WERI-Rb-1 (cell line): Measurements from ENCODE around the gene CEP126.
"Not testable (repeated sequence)": the region's sequence is repeated elsewhere in the genome, so short reads cannot be mapped to it uniquely, and the experiment has no call there.

Experiments
- DNase-seq: peaks from one replicate; pipeline ENCODE4 v3.0.0-alpha.2; 2020
- H3K27ac ChIP-seq: fragments of 250-450 bp; sonication (Bioruptor Pico); 2 replicates; pipeline ENCODE4 v1.5.1; 2020; ENCODE audit warnings: mild to moderate bottlenecking, moderate library complexity
- H3K27me3 ChIP-seq: fragments of 250-450 bp; sonication (Bioruptor Pico); 2 replicates; pipeline ENCODE4 v1.5.1; 2021; ENCODE audit warnings: mild to moderate bottlenecking, low read depth, moderate library complexity; ENCODE audit not compliant: insufficient read depth, severe bottlenecking
- H3K36me3 ChIP-seq: fragments of 250-450 bp; sonication (Bioruptor Pico); 2 replicates; pipeline ENCODE4 v1.5.1; 2020; ENCODE audit warnings: mild to moderate bottlenecking, moderate library complexity
- H3K4me3 ChIP-seq: 2 replicates; pipeline ENCODE4 v1.5.1; 2011; ENCODE audit warnings: low read depth, mild to moderate bottlenecking, control low read depth, low read length
- H3K9me3 ChIP-seq: fragments of 250-450 bp; sonication (Bioruptor Pico); 2 replicates; pipeline ENCODE4 v1.5.1; 2021; ENCODE audit warnings: mild to moderate bottlenecking, moderate library complexity; ENCODE audit not compliant: severe bottlenecking
- TF ChIP-seq, protein P1 (sequence below): IDR thresholded peaks from 2 replicates; pipeline ENCODE4 v1.5.1; 2011; ENCODE audit warnings: low read depth, mild to moderate bottlenecking, control low read depth, inconsistent platforms, low read length

The CEP126 gene

DNA sequence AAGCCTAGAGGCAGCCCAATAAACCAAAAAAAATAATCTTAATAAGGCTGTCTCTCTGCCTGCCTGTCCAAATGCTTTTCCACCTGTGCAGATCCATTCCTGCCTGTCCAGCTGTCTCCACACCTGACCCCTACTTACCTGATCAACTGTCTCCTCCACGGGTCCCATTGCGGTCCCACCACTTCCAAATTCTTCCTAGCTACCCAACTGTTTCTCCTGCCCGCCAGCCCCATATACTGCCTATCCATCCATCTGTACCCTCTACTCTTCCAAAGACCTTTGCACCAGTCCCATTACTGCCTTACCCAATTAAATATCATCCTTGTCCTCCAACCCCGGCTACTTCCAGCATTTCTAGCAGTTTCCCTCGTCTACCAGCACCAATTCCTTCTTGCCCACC is 40.9 kb downstream of the CEP126 start:
- no peaks in the 10 kb centered on the region for H3K36me3 ChIP-seq
- TF ChIP-seq, protein P1, sequence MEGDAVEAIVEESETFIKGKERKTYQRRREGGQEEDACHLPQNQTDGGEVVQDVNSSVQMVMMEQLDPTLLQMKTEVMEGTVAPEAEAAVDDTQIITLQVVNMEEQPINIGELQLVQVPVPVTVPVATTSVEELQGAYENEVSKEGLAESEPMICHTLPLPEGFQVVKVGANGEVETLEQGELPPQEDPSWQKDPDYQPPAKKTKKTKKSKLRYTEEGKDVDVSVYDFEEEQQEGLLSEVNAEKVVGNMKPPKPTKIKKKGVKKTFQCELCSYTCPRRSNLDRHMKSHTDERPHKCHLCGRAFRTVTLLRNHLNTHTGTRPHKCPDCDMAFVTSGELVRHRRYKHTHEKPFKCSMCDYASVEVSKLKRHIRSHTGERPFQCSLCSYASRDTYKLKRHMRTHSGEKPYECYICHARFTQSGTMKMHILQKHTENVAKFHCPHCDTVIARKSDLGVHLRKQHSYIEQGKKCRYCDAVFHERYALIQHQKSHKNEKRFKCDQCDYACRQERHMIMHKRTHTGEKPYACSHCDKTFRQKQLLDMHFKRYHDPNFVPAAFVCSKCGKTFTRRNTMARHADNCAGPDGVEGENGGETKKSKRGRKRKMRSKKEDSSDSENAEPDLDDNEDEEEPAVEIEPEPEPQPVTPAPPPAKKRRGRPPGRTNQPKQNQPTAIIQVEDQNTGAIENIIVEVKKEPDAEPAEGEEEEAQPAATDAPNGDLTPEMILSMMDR = no peak
- DNase-seq = no peak
- no peak overlapping the region for H3K4me3 ChIP-seq
- H3K27ac ChIP-seq = no peak overlapping the region
- no peaks in the 10 kb centered on the region for H3K27me3 ChIP-seq
- H3K9me3 ChIP-seq = no peaks in the 10 kb centered on the region

GRCh38 chr11:101960231-101960630 is 45.4 kb downstream of the CEP126 start:
- H3K9me3 ChIP-seq = no peaks in the 10 kb centered on the region
- DNase-seq = no peak
- TF ChIP-seq, protein P1 = no peak

GRCh38 chr11:101964200-101964599 is 49.4 kb downstream of the CEP126 start:
- not testable (repeated sequence) for H3K9me3 ChIP-seq, H3K36me3 ChIP-seq, DNase-seq, H3K27me3 ChIP-seq, H3K27ac ChIP-seq, H3K4me3 ChIP-seq

More at GRCh38 chr11:101960231-101960630, 45.4 kb downstream of the CEP126 start:
- Histone ChIP-seq H3K4me3 (no peak overlapping the region), H3K27ac (no peak overlapping the region), H3K36me3 (no peaks in the 10 kb centered on the region), H3K27me3 (no peaks in the 10 kb centered on the region)

DNA sequence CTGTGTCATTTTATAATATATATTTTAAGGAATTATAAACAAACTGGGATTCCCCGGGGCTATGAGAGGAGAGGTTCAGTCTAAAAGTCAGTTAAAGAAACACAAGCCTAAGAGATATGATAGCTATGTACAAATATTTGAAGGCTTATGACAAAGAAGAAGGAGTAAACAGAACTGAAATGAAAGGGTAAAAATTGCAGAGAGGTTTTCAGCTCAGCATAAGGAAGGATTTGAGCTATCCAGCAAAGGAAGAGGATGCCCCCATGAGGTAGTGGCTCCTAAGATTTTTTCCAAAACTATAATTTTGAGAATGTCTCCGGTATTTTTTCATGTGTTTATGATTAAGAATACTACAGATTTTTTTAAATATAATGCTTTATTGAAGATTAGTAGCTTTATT is 59.4 kb downstream of the CEP126 start:
- H3K9me3 ChIP-seq = no peaks in the 10 kb centered on the region
- no peak overlapping the region for H3K27ac ChIP-seq
- no peaks in the 10 kb centered on the region for H3K27me3 ChIP-seq
- TF ChIP-seq, protein P1 = no peak
- H3K36me3 ChIP-seq = no peaks in the 10 kb centered on the region
- no peak for DNase-seq
- no peak overlapping the region for H3K4me3 ChIP-seq

- H3K4me3 ChIP-seq = no peak overlapping the region
- H3K9me3 ChIP-seq = no peaks in the 10 kb centered on the region
- DNase-seq = no peak
- TF ChIP-seq, protein P1 = no peak
- no peak overlapping the region for H3K27ac ChIP-seq
- no peaks in the 10 kb centered on the region for H3K27me3 ChIP-seq
- H3K36me3 ChIP-seq = no peaks in the 10 kb centered on the region
These were observed 60.0 kb downstream of the CEP126 start for GRCh38 chr11:101974771-101975170.

- no peaks in the 10 kb centered on the region for H3K27me3 ChIP-seq
- H3K27ac ChIP-seq = no peak overlapping the region
- no peak overlapping the region for H3K4me3 ChIP-seq
- TF ChIP-seq, protein P1 = no peak
- no peaks in the 10 kb centered on the region for H3K9me3 ChIP-seq
- no peak for DNase-seq
- H3K36me3 ChIP-seq = no peaks in the 10 kb centered on the region
These were observed 60.9 kb downstream of the CEP126 start for GRCh38 chr11:101975734-101976133.
